NCI-H1105 (cell line): ENCODE data around the gene SLC7A6OS.

Experiments used
- DNase-seq: peaks from one replicate; lab custom pipeline; 2025; lab: John Stamatoyannopoulos, UW

SLC7A6OS gene

GRCh38 chr16:68344252-68344651 lies 33.5 kb upstream of the SLC7A6OS start:
- no peak for DNase-seq

- DNase-seq = no peak
These were observed 32.4 kb upstream of the SLC7A6OS start for GRCh38 chr16:68343137-68343536.

- no peak for DNase-seq
These were observed 31.9 kb upstream of the SLC7A6OS start for GRCh38 chr16:68342620-68343019.

GRCh38 chr16:68339214-68339613 lies 28.5 kb upstream of the SLC7A6OS start:
- DNase-seq = no peak

GRCh38 chr16:68338326-68339119 lies 27.8 kb upstream of the SLC7A6OS start:
- DNase-seq = no peak

GRCh38 chr16:68335175-68335574 lies 24.4 kb upstream of the SLC7A6OS start:
- no peak for DNase-seq

- DNase-seq = no peak
These were observed 21.8 kb upstream of the SLC7A6OS start for GRCh38 chr16:68332411-68333121.

- DNase-seq = no peak
These were observed 21.2 kb upstream of the SLC7A6OS start for GRCh38 chr16:68331879-68332410.

- no peak for DNase-seq
These were observed 18.2 kb upstream of the SLC7A6OS start for GRCh38 chr16:68328860-68329390.

- DNase-seq = peak; percentile 62
These were observed 17.6 kb upstream of the SLC7A6OS start for GRCh38 chr16:68328151-68328859.

- no peak for DNase-seq
These were observed 14.1 kb upstream of the SLC7A6OS start for GRCh38 chr16:68324780-68325357.

GRCh38 chr16:68324336-68324735 lies 13.6 kb upstream of the SLC7A6OS start:
- no peak for DNase-seq

- no peak for DNase-seq
These were observed 8.6 kb upstream of the SLC7A6OS start for GRCh38 chr16:68319185-68319908.

GRCh38 chr16:68313116-68313515 lies 2.4 kb upstream of the SLC7A6OS start:
- no peak for DNase-seq

- no peak for DNase-seq
These were observed 341 bp downstream of the SLC7A6OS start for GRCh38 chr16:68310437-68310773.

- DNase-seq = no peak
These were observed 947 bp downstream of the SLC7A6OS start for GRCh38 chr16:68309799-68310198.

GRCh38 chr16:68306633-68307032 lies 4.1 kb downstream of the SLC7A6OS start:
- DNase-seq = no peak

GRCh38 chr16:68300734-68301459 lies 9.8 kb downstream of the SLC7A6OS start:
- no peak for DNase-seq

GRCh38 chr16:68299571-68300453 lies 10.9 kb downstream of the SLC7A6OS start:
- DNase-seq = no peak
